ENCODE results near the gene DENND2C.

DENND2C gene

DNA sequence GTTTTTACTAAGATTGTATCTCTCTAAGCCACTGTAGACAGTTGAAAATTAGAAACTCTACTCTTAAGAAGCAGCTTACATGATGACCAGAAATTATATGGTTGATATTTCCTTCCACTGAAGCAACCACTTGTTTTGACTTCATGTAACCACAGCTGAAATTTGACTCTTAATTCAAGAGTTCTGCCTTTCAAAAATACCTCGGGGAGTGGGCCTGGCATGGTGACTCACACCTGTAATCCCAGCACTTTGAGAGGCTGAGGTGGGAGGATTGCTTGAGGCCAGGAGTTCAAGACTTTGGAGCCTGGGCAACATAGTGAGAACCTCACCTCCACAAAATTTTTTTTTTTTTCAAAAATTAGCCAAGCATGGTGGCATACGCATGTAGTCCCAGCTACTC lies 21.2 kb upstream of the DENND2C start:
- TF ChIP-seq EZH2 (IDR thresholded peaks at IDR 0.05) = no peak
- TF ChIP-seq FOXP2 (optimal IDR thresholded peaks at IDR 0.05; ENCODE audit: control extremely low read depth, extremely low read length, insufficient read depth) = no peak
- TF ChIP-seq POLR2AphosphoS5 (IDR thresholded peaks at IDR 0.05; ENCODE audit: borderline replicate concordance, low read depth, low read length) = no peak

DNA sequence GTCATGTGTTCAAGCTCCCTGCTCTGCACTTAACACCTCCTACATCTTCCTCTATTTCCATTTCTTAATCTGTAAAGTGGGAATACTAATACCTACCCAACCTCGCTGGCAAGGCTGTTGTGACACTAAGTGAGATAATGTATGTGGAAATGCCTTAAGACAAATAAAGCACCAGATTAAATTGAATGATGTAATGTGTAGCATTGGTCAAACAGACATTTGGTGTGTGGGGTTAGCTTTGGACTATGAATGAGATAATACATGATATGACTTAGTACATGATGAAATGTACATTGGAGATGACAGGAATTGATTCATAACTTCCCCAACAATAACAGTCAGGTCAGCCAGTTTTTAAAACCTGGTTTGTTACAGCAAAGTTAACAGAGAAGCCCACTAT lies 20.3 kb upstream of the DENND2C start:
- TF ChIP-seq POLR2AphosphoS5 (IDR thresholded peaks at IDR 0.05; ENCODE audit: borderline replicate concordance, low read depth, low read length) (no peak), EZH2 (IDR thresholded peaks at IDR 0.05) (no peak), FOXP2 (optimal IDR thresholded peaks at IDR 0.05; ENCODE audit: control extremely low read depth, extremely low read length, insufficient read depth) (no peak)
- H3K36me3 ChIP-seq (ENCODE audit: insufficient read depth, low read length) = no peaks in the 10 kb centered on the region

More for the DNA sequence above, 21.2 kb upstream of the DENND2C start:
- H3K36me3 ChIP-seq (ENCODE audit: insufficient read depth, low read length) = no peaks in the 10 kb centered on the region
- H3K4me3 ChIP-seq = no peak overlapping the region
- H3K27ac ChIP-seq = no peak overlapping the region
- H3K9ac ChIP-seq (ENCODE audit: insufficient read length) = no peak overlapping the region
- DNase-seq (ENCODE audit: low read depth, low spot score) = no peak
- no peaks in the 10 kb centered on the region for H3K9me3 ChIP-seq (ENCODE audit: low read depth, low read length)

GRCh38 chr1:114688526-114688925 lies 18.7 kb upstream of the DENND2C start:
- TF ChIP-seq FOXP2 (optimal IDR thresholded peaks at IDR 0.05; ENCODE audit: control extremely low read depth, extremely low read length, insufficient read depth) (no peak), EZH2 (IDR thresholded peaks at IDR 0.05) (no peak), POLR2AphosphoS5 (IDR thresholded peaks at IDR 0.05; ENCODE audit: borderline replicate concordance, low read depth, low read length) (no peak)

More for the DNA sequence above, 20.3 kb upstream of the DENND2C start:
- no peaks in the 10 kb centered on the region for H3K9me3 ChIP-seq (ENCODE audit: low read depth, low read length)
- H3K9ac ChIP-seq (ENCODE audit: insufficient read length) = no peak overlapping the region
- H3K4me3 ChIP-seq = no peak overlapping the region
- DNase-seq (ENCODE audit: low read depth, low spot score) = no peak
- no peak overlapping the region for H3K27ac ChIP-seq

DNA sequence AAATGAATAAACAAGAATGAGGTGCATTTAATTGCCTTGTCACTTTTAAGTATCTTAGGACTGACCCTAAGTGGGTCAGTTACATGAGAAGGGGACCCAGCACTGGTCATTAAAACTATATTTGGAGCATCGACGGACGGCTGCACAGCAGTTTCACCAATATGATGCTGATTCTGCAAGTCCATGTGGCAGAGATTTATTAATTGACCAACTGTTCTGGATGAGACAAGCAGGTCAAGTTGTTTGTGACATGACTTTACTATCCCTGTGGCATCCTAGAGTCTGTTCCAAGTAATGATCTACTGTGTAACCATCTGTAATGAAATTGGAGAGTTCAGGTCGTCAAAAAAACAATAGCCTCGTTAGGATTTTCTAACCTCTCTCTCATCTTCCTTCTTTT lies 16.0 kb upstream of the DENND2C start:
- Histone ChIP-seq H3K27ac (no peak overlapping the region), H3K4me3 (no peak overlapping the region), H3K36me3 (ENCODE audit: insufficient read depth, low read length) (no peaks in the 10 kb centered on the region), H3K9me3 (ENCODE audit: low read depth, low read length) (no peaks in the 10 kb centered on the region), H3K9ac (ENCODE audit: insufficient read length) (no peak overlapping the region)
- TF ChIP-seq FOXP2 (optimal IDR thresholded peaks at IDR 0.05; ENCODE audit: control extremely low read depth, extremely low read length, insufficient read depth) (no peak), EZH2 (IDR thresholded peaks at IDR 0.05) (no peak)
- DNase-seq (ENCODE audit: low read depth, low spot score) = no peak

More at GRCh38 chr1:114688526-114688925, 18.7 kb upstream of the DENND2C start:
- H3K9me3 ChIP-seq (ENCODE audit: low read depth, low read length) = no peaks in the 10 kb centered on the region
- no peak overlapping the region for H3K9ac ChIP-seq (ENCODE audit: insufficient read length)
- no peak overlapping the region for H3K4me3 ChIP-seq
- no peak for DNase-seq (ENCODE audit: low read depth, low spot score)
- H3K36me3 ChIP-seq (ENCODE audit: insufficient read depth, low read length) = no peaks in the 10 kb centered on the region
- H3K27ac ChIP-seq = no peak overlapping the region

GRCh38 chr1:114677691-114678090 lies 7.8 kb upstream of the DENND2C start:
- H3K36me3 ChIP-seq (ENCODE audit: insufficient read depth, low read length) = no peaks in the 10 kb centered on the region
- TF ChIP-seq POLR2AphosphoS5 (IDR thresholded peaks at IDR 0.05; ENCODE audit: borderline replicate concordance, low read depth, low read length) (peak; percentile 42; the same call in 1 of the 2 replicates), FOXP2 (optimal IDR thresholded peaks at IDR 0.05; ENCODE audit: control extremely low read depth, extremely low read length, insufficient read depth) (no peak)
- peak; percentile 96 for DNase-seq (ENCODE audit: low read depth, low spot score)

DNA sequence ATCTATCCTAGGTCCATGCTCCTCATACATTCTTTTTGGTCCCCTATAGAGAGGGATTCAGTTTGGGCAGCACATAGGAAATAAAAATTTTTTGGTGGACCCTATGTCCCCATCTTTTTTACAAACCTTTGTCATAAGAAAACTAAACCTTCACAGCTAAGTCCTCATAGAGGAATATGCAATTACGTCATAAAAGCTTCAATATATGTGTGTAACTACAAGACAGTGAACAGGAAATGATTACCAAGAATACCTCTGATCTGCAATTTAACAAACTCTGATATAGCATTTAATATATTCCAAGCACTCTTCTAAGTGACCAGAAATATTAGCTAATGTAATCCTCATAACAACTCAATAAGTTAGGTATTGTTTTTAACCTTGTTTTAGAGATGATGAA lies 6.3 kb upstream of the DENND2C start:
- Histone ChIP-seq H3K27ac (peak overlapping the region; percentile 95), H3K36me3 (ENCODE audit: insufficient read depth, low read length) (no peaks in the 10 kb centered on the region), H3K9me3 (ENCODE audit: low read depth, low read length) (no peaks in the 10 kb centered on the region), H3K9ac (ENCODE audit: insufficient read length) (peak overlapping the region; percentile 22), H3K4me3 (peak overlapping the region; percentile 22; the same call in 1 of the 2 replicates)
- no peak for TF ChIP-seq POLR2AphosphoS5 (IDR thresholded peaks at IDR 0.05; ENCODE audit: borderline replicate concordance, low read depth, low read length)
- no peak for TF ChIP-seq EZH2 (IDR thresholded peaks at IDR 0.05)
- no peak for TF ChIP-seq FOXP2 (optimal IDR thresholded peaks at IDR 0.05; ENCODE audit: control extremely low read depth, extremely low read length, insufficient read depth)
- no peak for DNase-seq (ENCODE audit: low read depth, low spot score)

More at GRCh38 chr1:114677691-114678090, 7.8 kb upstream of the DENND2C start:
- Histone ChIP-seq H3K4me3 (peak overlapping the region; percentile 71), H3K9me3 (ENCODE audit: low read depth, low read length) (no peaks in the 10 kb centered on the region), H3K27ac (peak overlapping the region; percentile 99), H3K9ac (ENCODE audit: insufficient read length) (peak overlapping the region; percentile 73)

- no peak for DNase-seq (ENCODE audit: low read depth, low spot score)
- no peak overlapping the region for H3K4me3 ChIP-seq
- TF ChIP-seq EZH2 (IDR thresholded peaks at IDR 0.05) = no peak
- no peak for TF ChIP-seq FOXP2 (optimal IDR thresholded peaks at IDR 0.05; ENCODE audit: control extremely low read depth, extremely low read length, insufficient read depth)
- TF ChIP-seq POLR2AphosphoS5 (IDR thresholded peaks at IDR 0.05; ENCODE audit: borderline replicate concordance, low read depth, low read length) = no peak
- no peak overlapping the region for H3K9ac ChIP-seq (ENCODE audit: insufficient read length)
- H3K36me3 ChIP-seq (ENCODE audit: insufficient read depth, low read length) = peaks cover 2% of the 10 kb centered on the region; the same call in 1 of the 2 replicates
- no peaks in the 10 kb centered on the region; the same call in 1 of the 2 replicates for H3K9me3 ChIP-seq (ENCODE audit: low read depth, low read length)
- peak overlapping the region; percentile 55 for H3K27ac ChIP-seq
These were observed 2.1 kb upstream of the DENND2C start for GRCh38 chr1:114671939-114672275.

GRCh38 chr1:114671011-114671938 lies 1.4 kb upstream of the DENND2C start:
- H3K27ac ChIP-seq = peak overlapping the region; percentile 55; the same call in 1 of the 2 replicates

More at GRCh38 chr1:114671011-114671938, 1.4 kb upstream of the DENND2C start:
- H3K4me3 ChIP-seq = peak overlapping the region; percentile 43; the same call in 1 of the 2 replicates
- H3K9ac ChIP-seq (ENCODE audit: insufficient read length) = no peak overlapping the region
- TF ChIP-seq POLR2AphosphoS5 (IDR thresholded peaks at IDR 0.05; ENCODE audit: borderline replicate concordance, low read depth, low read length) (no peak), EZH2 (IDR thresholded peaks at IDR 0.05) (no peak), FOXP2 (optimal IDR thresholded peaks at IDR 0.05; ENCODE audit: control extremely low read depth, extremely low read length, insufficient read depth) (no peak)
- no peak for DNase-seq (ENCODE audit: low read depth, low spot score)
- peaks cover 6% of the 10 kb centered on the region; the same call in 1 of the 2 replicates for H3K36me3 ChIP-seq (ENCODE audit: insufficient read depth, low read length)
- H3K9me3 ChIP-seq (ENCODE audit: low read depth, low read length) = no peaks in the 10 kb centered on the region; the same call in 1 of the 2 replicates
